Keratinocyte (primary cell): ENCODE data around the gene CLRN1. TPM values are rescaled to one million over a fixed set of nuclear protein-coding genes. Genes with fewer than 3 reads are reported as not detected.

ENCODE experiments used
- DNase-seq: peaks from one replicate; pipeline ENCODE4 v3.0.0-alpha.2; 2011; ENCODE audit warnings: low read depth, missing footprints, low spot score
- FAIRE-seq: peaks from 2 replicates; lab custom pipeline; 2011; peaks lifted over from hg19 to GRCh38; lab: Jason Lieb, UNC
- H2AFZ ChIP-seq: 2 replicates; pipeline ENCODE4 v1.6.0; 2012; ENCODE audit warnings: low read length, control low read depth, inconsistent platforms; ENCODE audit not compliant: control insufficient read depth
- H3K27ac ChIP-seq: 2 replicates; pipeline ENCODE4 v1.5.1; 2011; ENCODE audit warnings: low read length; ENCODE audit not compliant: control insufficient read depth, insufficient read depth
- H3K27me3 ChIP-seq: 3 replicates; pipeline ENCODE4 v1.6.0; 2011; ENCODE audit warnings: low read length; ENCODE audit not compliant: control insufficient read depth, insufficient read depth; ENCODE audit errors: extremely low read depth
- H3K36me3 ChIP-seq, 2 experiments: 2 replicates in 1 of 2; 3 replicates in 1 of 2; pipeline ENCODE4 v1.5.1; 2011; ENCODE audit warnings: low read length in 2 of 2, mild to moderate bottlenecking in 1 of 2; ENCODE audit not compliant: control insufficient read depth in 2 of 2, insufficient read depth in 2 of 2; ENCODE audit errors: extremely low read depth in 1 of 2
- H3K4me1 ChIP-seq: 3 replicates; pipeline ENCODE4 v1.5.1; 2011; ENCODE audit warnings: low read length; ENCODE audit not compliant: control insufficient read depth, insufficient read depth; ENCODE audit errors: extremely low read depth
- H3K4me2 ChIP-seq: 3 replicates; pipeline ENCODE4 v1.6.0; 2011; ENCODE audit warnings: low read depth, low read length; ENCODE audit not compliant: control insufficient read depth, insufficient read depth; ENCODE audit errors: extremely low read depth
- H3K4me3 ChIP-seq, 3 experiments: fragments of 200-600 bp in 1 of 3; sonication (generic) in 1 of 3; 2 replicates in 2 of 3; 3 replicates in 1 of 3; pipeline ENCODE4 v1.5.1; 2011 to 2016; ENCODE audit warnings: low read length in 3 of 3, mild to moderate bottlenecking in 3 of 3, control low read depth in 2 of 3, inconsistent platforms in 1 of 3, low read depth in 1 of 3, mixed read lengths in 1 of 3, mixed run types in 1 of 3, moderate library complexity in 1 of 3; ENCODE audit not compliant: control insufficient read depth in 2 of 3, insufficient read depth in 2 of 3; ENCODE audit errors: extremely low read depth in 1 of 3
- H3K79me2 ChIP-seq: 2 replicates; pipeline ENCODE4 v1.6.0; 2012; ENCODE audit warnings: low read length; ENCODE audit not compliant: control insufficient read depth, insufficient read depth
- H3K9ac ChIP-seq: 3 replicates; pipeline ENCODE4 v1.6.0; 2011; ENCODE audit warnings: low read length; ENCODE audit not compliant: control insufficient read depth, insufficient read depth; ENCODE audit errors: extremely low read depth
- H3K9me1 ChIP-seq: 3 replicates; pipeline ENCODE4 v1.6.0; 2011; ENCODE audit warnings: low read length; ENCODE audit not compliant: control insufficient read depth, insufficient read depth; ENCODE audit errors: extremely low read depth
- H3K9me3 ChIP-seq: 2 replicates; pipeline ENCODE4 v1.5.1; 2012; ENCODE audit warnings: low read depth, low read length; ENCODE audit not compliant: control insufficient read depth
- H4K20me1 ChIP-seq: 3 replicates; pipeline ENCODE4 v1.6.0; 2011; ENCODE audit warnings: low read length; ENCODE audit not compliant: control insufficient read depth, insufficient read depth; ENCODE audit errors: extremely low read depth
- CTCF ChIP-seq, 3 experiments: IDR thresholded peaks in 1 of 3; conservative IDR thresholded peaks in 1 of 3; optimal IDR thresholded peaks in 1 of 3; 2 replicates in 2 of 3; 3 replicates in 1 of 3; pipeline versions ENCODE3 to v1.5.1; 2011; ENCODE audit warnings: low read length in 3 of 3, mild to moderate bottlenecking in 3 of 3, moderate library complexity in 2 of 3, control low read depth in 1 of 3, inconsistent platforms in 1 of 3; ENCODE audit not compliant: insufficient read depth in 2 of 3; ENCODE audit errors: extremely low read depth in 1 of 3
- EZH2 ChIP-seq: IDR thresholded peaks from one replicate; pipeline ENCODE4 v1.6.1; 2012; ENCODE audit warnings: inconsistent platforms, mild to moderate bottlenecking, low read length, moderate library complexity
- dilution Hi-C: fragments of 300-500 bp; cut with MboI; formaldehyde crosslinking; loops from one replicate; pipeline ENCODE4 v1.7.0; 2020; ENCODE audit warnings: low sequenced_read_pairs; ENCODE audit not compliant: extremely low pct_ligation_motif_present
- polyA plus RNA-seq, 5 experiments: library from polyadenylated mRNA; depleted of rRNA in 3 of 5; stranded (reverse) in 3 of 5; stranded (forward) in 1 of 5; unstranded in 1 of 5; fragments of >200 nt; gene quantifications; 1 replicate in 1 of 5; 2 replicates in 3 of 5; 3 replicates in 1 of 5; pipeline versions ENCODE4 v1.2.1 to v1.2.3, GENCODE V29; 2011 to 2012; ENCODE audit warnings: missing spikeins in 2 of 5, low read depth in 1 of 5, low replicate concordance in 1 of 5

CLRN1 gene
- polyA plus RNA-seq, 1 donor (not counting 4 experiments of a cell fraction or from before 2014, with no cell fraction given) = not detected

DNA sequence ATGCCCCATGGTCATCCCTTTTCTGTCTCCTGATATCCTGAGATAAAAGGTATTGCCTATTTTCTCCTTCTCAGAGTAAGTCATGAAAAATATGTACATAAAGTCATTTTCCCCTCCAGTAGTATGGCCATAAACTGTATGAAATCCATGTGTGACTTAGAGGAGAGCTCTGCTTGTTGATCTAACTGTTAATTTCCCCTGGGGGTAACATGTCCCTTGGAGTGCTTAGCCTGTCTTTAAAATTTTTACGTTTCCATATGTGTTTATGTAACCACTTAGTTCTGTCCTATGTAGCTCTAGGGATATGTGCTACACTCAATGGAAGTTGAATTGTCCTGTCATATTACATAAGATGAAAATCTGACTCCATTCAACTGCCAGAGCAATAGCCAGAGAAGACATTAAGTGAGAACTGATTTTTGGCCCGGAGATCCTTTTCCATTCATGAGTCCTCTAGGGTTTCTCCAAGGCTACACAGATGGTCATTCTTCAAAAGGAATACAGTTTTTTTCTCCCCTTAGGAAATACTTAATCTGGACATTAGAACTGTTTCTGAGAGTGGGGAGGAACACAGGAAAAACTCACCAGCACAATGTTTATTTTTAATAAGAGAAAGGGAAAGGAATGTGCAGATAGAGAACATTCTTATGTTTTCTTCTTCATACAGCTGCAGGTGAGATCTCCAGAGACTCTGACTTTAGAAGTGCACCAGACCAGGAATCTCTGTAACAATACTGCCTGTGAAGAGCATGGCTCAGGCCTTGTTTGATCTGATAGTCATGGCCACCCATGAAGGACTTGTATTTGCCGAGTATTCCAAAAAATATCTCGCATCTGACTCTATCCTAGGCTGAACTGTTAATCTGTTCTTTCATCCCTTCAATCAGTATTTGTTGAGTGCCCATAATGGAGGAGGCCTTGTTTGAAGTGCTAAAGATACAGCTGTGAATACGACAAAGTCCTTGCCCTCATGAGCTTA is 29.8 kb upstream of the CLRN1 start:
- H3K4me2 ChIP-seq = no peak overlapping the region
- no peak for TF ChIP-seq EZH2
- no peak for TF ChIP-seq CTCF (optimal IDR thresholded peaks at IDR 0.05 in 1 of 3, IDR thresholded peaks at IDR 0.05 in 1 of 3, conservative IDR thresholded peaks at IDR 0.05 in 1 of 3; ENCODE audit: extremely low read depth in 1 of 3, insufficient read depth in 2 of 3, low read length in 3 of 3)
- FAIRE-seq = no peak
- no peak overlapping the region for H3K27ac ChIP-seq
- H3K9ac ChIP-seq = no peak overlapping the region
- H3K79me2 ChIP-seq = no peaks in the 10 kb centered on the region
- H3K4me3 ChIP-seq = no peak overlapping the region
- dilution Hi-C loops = no loop called here
- DNase-seq = no peak
- peaks cover 6% of the 10 kb centered on the region for H3K27me3 ChIP-seq
- no peaks in the 10 kb centered on the region for H4K20me1 ChIP-seq
- H3K36me3 ChIP-seq = no peaks in the 10 kb centered on the region
- no peaks in the 10 kb centered on the region for H3K9me1 ChIP-seq
- no peaks in the 10 kb centered on the region for H3K4me1 ChIP-seq
- no peak overlapping the region for H2AFZ ChIP-seq
- no peaks in the 10 kb centered on the region for H3K9me3 ChIP-seq

DNA sequence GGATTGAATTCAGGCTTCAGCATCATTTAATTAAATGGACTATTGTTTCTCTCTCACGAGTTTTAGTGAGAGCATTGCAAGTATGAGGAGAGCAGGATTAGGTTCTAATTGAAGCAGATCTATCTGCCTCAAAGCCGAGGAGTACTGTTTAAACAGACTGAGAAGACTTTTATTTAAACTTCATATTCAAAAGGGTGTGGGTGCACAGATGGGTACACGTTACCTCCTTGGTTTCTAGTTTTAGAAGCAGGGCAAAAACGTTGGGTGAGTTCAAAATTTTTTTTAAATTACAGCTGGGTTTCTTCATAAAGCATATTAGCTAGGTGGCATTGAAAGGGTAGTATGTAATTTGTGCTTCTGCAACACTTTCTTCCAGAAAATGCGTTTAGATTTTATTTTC is 26.5 kb upstream of the CLRN1 start:
- TF ChIP-seq EZH2 (no peak), CTCF (optimal IDR thresholded peaks at IDR 0.05 in 1 of 3, IDR thresholded peaks at IDR 0.05 in 1 of 3, conservative IDR thresholded peaks at IDR 0.05 in 1 of 3; ENCODE audit: extremely low read depth in 1 of 3, insufficient read depth in 2 of 3, low read length in 3 of 3) (no peak)
- H3K27ac ChIP-seq = no peak overlapping the region
- dilution Hi-C loops = no loop called here
- no peak overlapping the region for H3K4me2 ChIP-seq
- no peaks in the 10 kb centered on the region for H3K4me1 ChIP-seq
- H2AFZ ChIP-seq = no peak overlapping the region
- no peaks in the 10 kb centered on the region for H3K9me3 ChIP-seq
- no peaks in the 10 kb centered on the region for H3K9me1 ChIP-seq
- no peak for FAIRE-seq
- H3K4me3 ChIP-seq = no peak overlapping the region
- no peak overlapping the region for H3K9ac ChIP-seq
- H4K20me1 ChIP-seq = no peaks in the 10 kb centered on the region
- H3K36me3 ChIP-seq = no peaks in the 10 kb centered on the region
- no peak for DNase-seq
- H3K79me2 ChIP-seq = no peaks in the 10 kb centered on the region
- peaks cover 6% of the 10 kb centered on the region for H3K27me3 ChIP-seq
